ENCODE data around the gene MAMDC4.

DNA sequence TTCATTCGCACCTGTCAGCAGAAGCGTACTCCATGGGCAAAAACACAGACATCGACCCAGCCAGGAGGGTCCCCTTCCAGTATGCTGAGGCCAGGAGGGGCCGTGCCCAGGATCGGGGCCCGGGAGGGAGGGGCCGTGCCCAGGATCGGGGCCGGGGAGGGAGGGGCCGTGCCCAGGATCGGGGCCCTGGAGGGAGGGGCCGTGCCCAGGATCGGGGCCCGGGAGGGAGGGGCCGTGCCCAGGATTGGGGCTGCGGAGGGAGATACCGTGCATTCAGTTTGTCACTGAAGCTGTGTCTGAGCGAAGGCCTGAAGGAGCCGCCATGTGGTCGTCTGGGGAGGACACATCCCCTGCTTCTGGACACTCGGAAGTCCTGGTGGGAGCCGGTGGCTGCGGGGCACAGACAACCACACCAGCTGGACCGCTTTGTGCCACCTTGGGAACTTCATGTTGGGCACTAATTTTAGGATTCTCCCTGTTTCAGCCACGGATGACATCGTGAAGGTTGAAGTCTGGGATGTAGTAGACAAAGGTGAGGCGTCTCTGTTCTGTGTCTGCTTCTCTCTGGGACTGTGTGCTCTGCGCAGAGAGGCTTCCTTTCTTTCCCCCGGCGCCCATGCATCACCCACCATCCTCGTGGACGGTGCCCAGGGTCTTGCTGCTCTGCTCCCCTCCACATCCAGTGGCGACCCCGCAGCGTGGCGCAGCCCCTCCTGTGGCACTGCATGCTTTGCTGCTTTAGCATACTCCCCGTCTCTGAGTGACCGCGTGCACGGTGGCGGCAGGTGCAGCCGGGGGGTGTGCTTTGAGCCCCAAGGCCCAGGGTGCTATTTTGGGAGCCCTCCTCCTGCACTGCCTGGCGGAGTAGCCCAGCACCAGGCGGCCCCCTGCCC lies 26.6 kb upstream of the MAMDC4 start:
- TF ChIP-seq POLR2A (IDR thresholded peaks at IDR 0.05; ENCODE audit: low read length) (no peak), GATA1 (IDR thresholded peaks at IDR 0.05; ENCODE audit: low read depth, low read length) (no peak)

Measured in erythroblast (primary cell).